K562 (cell line): ENCODE results near the gene VPS13C. TPM values are rescaled to one million over a fixed set of nuclear protein-coding genes. Genes with fewer than 3 reads are reported as not detected.

Source experiments
- ATAC-seq: fragments of 200-7000 bp; cut with Tn5 transposase; 3 replicates; pipeline ENCODE4 v1.9.1; 2020; ENCODE audit warnings: moderate library complexity
- BruUV-seq: library from RNA; stranded (reverse); fragments of 400-500 nt; replicated peaks from 2 replicates; lab custom pipeline; 2021; lab: Mats Ljungman, UMichigan
- CTCF ChIA-PET: fragments of 300-600 bp; formaldehyde crosslinking; extraction: SDS; loops from one replicate; lab custom pipeline; 2021; ENCODE audit warnings: low intra/inter-chr PET ratio; lab: Yijun Ruan, JAX
- POLR2A ChIA-PET: fragments of 300-600, 350-650 bp; sonication (Branson Sonifier 250); formaldehyde crosslinking; extraction: SDS; loops from one replicate; lab custom pipeline; 2021; ENCODE audit warnings: antibody characterized with exemption, inconsistent platforms; lab: Yijun Ruan, JAX
- DNase-seq, 4 experiments: peaks; one replicate each; pipeline versions ENCODE4 v3.0.0 to v3.0.0-alpha.2; 2011 to 2018; ENCODE audit warnings: low spot score in 3 of 4, mixed read lengths in 3 of 4; ENCODE audit errors: extremely low read depth in 1 of 4
- FAIRE-seq: peaks from 2 replicates; lab custom pipeline; 2011; peaks lifted over from hg19 to GRCh38; lab: Jason Lieb, UNC
- H2AFZ ChIP-seq: 2 replicates; pipeline ENCODE4 v1.6.0; 2011; ENCODE audit warnings: low read depth, low read length, control low read depth, inconsistent platforms
- H3K27ac ChIP-seq: fragments of 200-600 bp; 3 replicates; pipeline ENCODE4 v1.8.0; 2011; ENCODE audit warnings: low read depth, mild to moderate bottlenecking, control low read depth, inconsistent platforms, low read length, moderate library complexity, mixed read lengths; ENCODE audit errors: extremely low read depth
- H3K27me3 ChIP-seq, 2 experiments: fragments of 300-600 bp in 1 of 2; 2 replicates in 1 of 2; 3 replicates in 1 of 2; pipeline versions ENCODE4 v1.6.0 to v1.8.0; 2011; ENCODE audit warnings: inconsistent platforms in 2 of 2, low read length in 2 of 2, mild to moderate bottlenecking in 1 of 2, mixed read lengths in 1 of 2, moderate library complexity in 1 of 2; ENCODE audit not compliant: control insufficient read depth in 2 of 2, insufficient read depth in 2 of 2
- H3K36me3 ChIP-seq: fragments of 300-600 bp; 3 replicates; pipeline ENCODE4 v1.8.0; 2011; ENCODE audit warnings: mild to moderate bottlenecking, low read length, inconsistent platforms; ENCODE audit not compliant: control insufficient read depth, insufficient read depth
- H3K4me1 ChIP-seq, 2 experiments: fragments of 200-600 bp in 1 of 2; replicated peaks in 1 of 2; 2 replicates in 1 of 2; 3 replicates in 1 of 2; pipeline versions ENCODE4 v1.5.1 to v1.8.0; 2011; ENCODE audit warnings: inconsistent platforms in 2 of 2, low read length in 2 of 2, mild to moderate bottlenecking in 1 of 2, mixed read lengths in 1 of 2, moderate library complexity in 1 of 2; ENCODE audit not compliant: control insufficient read depth in 2 of 2, insufficient read depth in 2 of 2
- H3K4me2 ChIP-seq: 2 replicates; pipeline ENCODE4 v1.6.1; 2011; ENCODE audit warnings: low read length, control low read depth, inconsistent platforms, mixed read lengths; ENCODE audit not compliant: insufficient read depth
- H3K4me3 ChIP-seq: fragments of 200-600 bp; sonication (generic), shearing (Covaris generic); 2 replicates; pipeline ENCODE4 v1.5.1; 2016; ENCODE audit warnings: control low read depth, inconsistent platforms
- H3K79me2 ChIP-seq: fragments of 200-600 bp; 3 replicates; pipeline ENCODE4 v1.8.0; 2011; ENCODE audit warnings: low read length, inconsistent platforms; ENCODE audit not compliant: control insufficient read depth, insufficient read depth
- H3K9ac ChIP-seq, 2 experiments: 2 replicates each; pipeline versions ENCODE4 v1.6.0 to v1.6.1; 2011; ENCODE audit warnings: low read depth in 2 of 2, low read length in 2 of 2, control low read depth in 1 of 2, inconsistent platforms in 1 of 2, mild to moderate bottlenecking in 1 of 2, mixed read lengths in 1 of 2; ENCODE audit not compliant: insufficient read depth in 1 of 2
- H3K9me1 ChIP-seq: one replicate; pipeline ENCODE4 v1.6.0; 2011; ENCODE audit warnings: inconsistent platforms, mild to moderate bottlenecking, low read length, moderate library complexity; ENCODE audit not compliant: control insufficient read depth, insufficient read depth
- H3K9me3 ChIP-seq: replicated peaks from 2 replicates; pipeline ENCODE4 v1.5.1; 2011; ENCODE audit warnings: low read depth, low read length, inconsistent platforms; ENCODE audit not compliant: control insufficient read depth, insufficient read depth
- H4K20me1 ChIP-seq: replicated peaks from 2 replicates; pipeline ENCODE4 v1.6.1; 2011; ENCODE audit warnings: low read length, inconsistent platforms, mixed read lengths; ENCODE audit not compliant: control insufficient read depth, insufficient read depth
- DNMT1 ChIP-seq: fragments of 450-650 bp; IDR thresholded peaks from 2 replicates; pipeline ENCODE4 v1.6.1; 2016; ENCODE audit warnings: antibody characterized with exemption, mild to moderate bottlenecking
- FOSL1 ChIP-seq: fragments of 200-800 bp; sonication (Bioruptor generic); conservative IDR thresholded peaks from 2 replicates; pipeline ENCODE4 v1.6.1; 2016; ENCODE audit warnings: missing genetic modification characterization, missing compliant biosample characterization
- NFE2L1 ChIP-seq: fragments of 450-650 bp; IDR thresholded peaks from 2 replicates; pipeline ENCODE4 v1.6.1; 2016; ENCODE audit warnings: missing genetic modification characterization, low read depth, mild to moderate bottlenecking, missing compliant biosample characterization, moderate library complexity, borderline replicate concordance
- NR2F6 ChIP-seq: fragments of 450-650 bp; formaldehyde crosslinking; IDR thresholded peaks from 2 replicates; pipeline ENCODE4 v1.4.0; 2020; ENCODE audit warnings: mild to moderate bottlenecking
- PHTF2 ChIP-seq: fragments of 250-450 bp; sonication (Bioruptor Pico); IDR thresholded peaks from 2 replicates; pipeline ENCODE4 v1.5.0; 2021; ENCODE audit warnings: mild to moderate bottlenecking
- SMAD1 ChIP-seq: fragments of 150-350 bp; IDR thresholded peaks from 2 replicates; pipeline ENCODE4 v1.6.1; 2014; ENCODE audit warnings: low read length, low read depth; ENCODE audit not compliant: partially characterized antibody
- XRCC3 ChIP-seq: fragments of 450-650 bp; IDR thresholded peaks from 2 replicates; pipeline ENCODE4 v1.6.1; 2017; ENCODE audit warnings: mild to moderate bottlenecking, moderate library complexity
- ZNF274 ChIP-seq: IDR thresholded peaks from 2 replicates; pipeline ENCODE4 v1.6.1; 2011; ENCODE audit warnings: low read depth, mild to moderate bottlenecking, low read length, moderate library complexity, borderline replicate concordance
- ZNF384 ChIP-seq: IDR thresholded peaks from 2 replicates; pipeline ENCODE4 v1.6.1; 2012; ENCODE audit warnings: low read depth, low read length, improper control_type of control experiment
- ZNF408 ChIP-seq: fragments of 250-450 bp; sonication (Bioruptor Pico); IDR thresholded peaks from 2 replicates; pipeline ENCODE4 v1.4.0; 2020; ENCODE audit warnings: low read depth, mild to moderate bottlenecking, moderate library complexity
- ZNF785 ChIP-seq: fragments of 250-450 bp; sonication (Bioruptor Pico); IDR thresholded peaks from 2 replicates; pipeline ENCODE4 v1.4.0; 2020; ENCODE audit warnings: mild to moderate bottlenecking
- WGBS: fragments of 100-300 bp; shearing (Covaris generic); methylation state at CpG from one replicate; pipeline ENCODE4 v1.1.6; 2016; ENCODE audit warnings: low coverage, mixed read lengths; ENCODE audit not compliant: insufficient coverage; ENCODE audit errors: missing lambda C conversion rate; 5-methylcytosine and 5-hydroxymethylcytosine counted together
- in situ Hi-C: fragments of 300-500 bp; cut with MboI; formaldehyde crosslinking; loops from 4 replicates; pipeline ENCODE4 v1.15.0; 2018; ENCODE audit warnings: inconsistent platforms, mixed read lengths
- intact Hi-C: fragments of 100-400 bp; cut with micrococcal nuclease; formaldehyde crosslinking; loops from 2 replicates; pipeline ENCODE4 v1.14.2; 2022
- polyA plus RNA-seq, 8 experiments: library from polyadenylated mRNA; depleted of rRNA in 4 of 8; stranded (reverse) in 5 of 8; unstranded in 3 of 8; fragments of >200 nt; fragmentation: Nextera tagmentation in 2 of 8; fragmentation: Illumina TruSeq in 1 of 8; extraction: Ambion mirVana in 2 of 8; extraction: Trizol in 1 of 8; gene quantifications; 2 replicates each; pipeline versions ENCODE4 v1.2.1 to v1.2.3, GENCODE V29; 2011 to 2014; ENCODE audit warnings: inconsistent platforms in 1 of 8, missing spikeins in 1 of 8
- total RNA-seq, 7 experiments: library from RNA; depleted of rRNA in 6 of 7; stranded (reverse); fragments of >200 nt in 6 of 7; fragmentation: Illumina TruSeq in 2 of 7; extraction: Trizol in 2 of 7; gene quantifications; 2 replicates each; pipeline versions ENCODE4 v1.2.1 to v1.2.3, GENCODE V29; 2011 to 2021; ENCODE audit warnings: low replicate concordance in 1 of 7
- TF ChIP-seq, protein P1 (sequence below): sonication (generic); formaldehyde crosslinking; IDR thresholded peaks from 2 replicates; pipeline ENCODE4 v1.8.0; 2022; ENCODE audit warnings: missing genetic modification reagents, mild to moderate bottlenecking, moderate library complexity, borderline replicate concordance
- TF ChIP-seq, protein P2 (sequence below): sonication (generic); IDR thresholded peaks from 2 replicates; pipeline ENCODE4 v1.6.1; 2016

Gene VPS13C
- total and polyA plus RNA-seq, 9 of the 15 experiments (the other 6 are each of a cell fraction or from before 2014, with no cell fraction given) = 5.2 to 32.3 (median 15.7) TPM

- intact Hi-C loops (loop anchor here (10.0 kb wide), 3 partner anchors 135 to 1255 kb away; no protein-coding TSS in a partner anchor), in situ Hi-C loops (loop anchor here (10.0 kb wide), 2 partner anchors 675 to 1255 kb away; no protein-coding TSS in a partner anchor)
- H3K27ac ChIP-seq = no peak overlapping the region
- POLR2A ChIA-PET = no interaction called here
- H3K79me2 ChIP-seq = no peaks in the 10 kb centered on the region
- 2% methylated on average over 8 of the region's 8 CpGs for WGBS
- DNase-seq = no peak
- 0 out of 2 replicates have a peak, but pooled peaks cover 3% of the 10 kb centered on the region for H4K20me1 ChIP-seq
- no peak overlapping the region for H3K4me3 ChIP-seq
- no peaks in the 10 kb centered on the region for H3K9me3 ChIP-seq
- no peaks in the 10 kb centered on the region for H3K36me3 ChIP-seq
- BruUV-seq = no TSS peak
- H3K4me2 ChIP-seq = no peak overlapping the region
- TF ChIP-seq NR2F6 (no peak), ZNF274 (no peak)
- peaks cover 3% of the 10 kb centered on the region for H3K9me1 ChIP-seq
- peaks cover 19 to 34% of the 10 kb centered on the region in 2 experiments for H3K27me3 ChIP-seq
- no peak for FAIRE-seq
- H2AFZ ChIP-seq = no peak overlapping the region
- H3K9ac ChIP-seq = no peak overlapping the region
- no peak for ATAC-seq
- H3K4me1 ChIP-seq = no peaks in the 10 kb centered on the region
- CTCF ChIA-PET = no interaction called here
Measured at GRCh38 chr15:61839546-61839945, 220.7 kb downstream of the VPS13C start.

DNA sequence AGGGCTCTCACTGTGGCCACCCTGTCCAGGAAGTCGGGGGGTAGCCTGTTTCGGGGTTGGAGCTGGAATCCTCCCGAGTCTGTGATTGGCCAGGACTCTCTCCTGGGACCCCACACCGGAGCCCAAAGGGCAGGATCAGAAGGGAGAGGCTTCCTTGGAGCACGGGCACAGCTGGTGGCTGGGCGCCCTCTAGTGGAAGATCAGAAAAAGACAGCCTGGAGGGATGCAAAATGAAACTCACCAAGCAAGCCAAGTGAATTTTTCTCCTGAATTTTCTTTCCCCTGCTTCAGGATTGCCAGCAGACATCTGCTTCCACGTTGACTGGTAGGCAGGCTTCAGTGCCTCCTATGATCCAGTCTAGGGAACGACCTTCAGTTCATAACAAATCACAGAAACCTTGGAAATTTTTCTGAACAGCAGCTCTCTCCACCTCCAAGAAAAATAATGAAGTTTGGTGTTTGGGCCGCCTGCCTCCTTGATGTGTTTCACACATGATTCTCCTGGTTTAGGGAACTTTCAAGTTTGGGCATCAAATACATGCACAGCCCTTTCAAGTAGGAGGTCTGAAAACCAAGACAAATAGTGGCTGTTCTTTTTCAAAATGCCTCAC is 224.6 kb downstream of the VPS13C start:
- Histone ChIP-seq H3K36me3 (no peaks in the 10 kb centered on the region), H3K9me3 (no peaks in the 10 kb centered on the region), H2AFZ (no peak overlapping the region), H3K4me3 (no peak overlapping the region), H3K9me1 (peaks cover 3% of the 10 kb centered on the region), H4K20me1 (peaks cover 3% of the 10 kb centered on the region; the same call in 1 of the 2 replicates), H3K4me2 (no peak overlapping the region), H3K79me2 (no peaks in the 10 kb centered on the region), H3K4me1 (no peaks in the 10 kb centered on the region), H3K9ac (no peak overlapping the region), H3K27ac (no peak overlapping the region), H3K27me3 (peaks cover 25 to 55% of the 10 kb centered on the region in 2 experiments)
- in situ Hi-C loops (loop anchor here (10.0 kb wide), 2 partner anchors 671 to 1251 kb away; no protein-coding TSS in a partner anchor), intact Hi-C loops (loop anchor here (10.0 kb wide), 3 partner anchors 131 to 1251 kb away; no protein-coding TSS in a partner anchor)
- CTCF ChIA-PET = interaction anchor here (0.7 kb wide), 1 partner anchor 1250 kb away, joined by 4 read pairs; no protein-coding TSS in a partner anchor
- DNase-seq (peak; percentile 65 to 76 (median 68)), ATAC-seq (peak; percentile 82), FAIRE-seq (peak; percentile 80)
- WGBS = 0% methylated on average over 9 of the region's 9 CpGs
- BruUV-seq = no TSS peak
- POLR2A ChIA-PET = interaction anchor here (0.6 to 0.7 kb wide), 2 partner anchors 316 to 1120 kb away, joined by 3 read pairs; no protein-coding TSS in a partner anchor
- TF ChIP-seq ZNF785 (no peak), SMAD1 (no peak), PHTF2 (no peak), ZNF384 (no peak), DNMT1 (no peak), XRCC3 (no peak), NFE2L1 (no peak), FOSL1 (tag) (no peak), ZNF408 (CRISPR knock-in tag) (no peak)
- TF ChIP-seq, protein P1, sequence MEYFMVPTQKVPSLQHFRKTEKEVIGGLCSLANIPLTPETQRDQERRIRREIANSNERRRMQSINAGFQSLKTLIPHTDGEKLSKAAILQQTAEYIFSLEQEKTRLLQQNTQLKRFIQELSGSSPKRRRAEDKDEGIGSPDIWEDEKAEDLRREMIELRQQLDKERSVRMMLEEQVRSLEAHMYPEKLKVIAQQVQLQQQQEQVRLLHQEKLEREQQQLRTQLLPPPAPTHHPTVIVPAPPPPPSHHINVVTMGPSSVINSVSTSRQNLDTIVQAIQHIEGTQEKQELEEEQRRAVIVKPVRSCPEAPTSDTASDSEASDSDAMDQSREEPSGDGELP (CRISPR knock-in tag) = peak; percentile 60; the same call in 1 of the 2 replicates
- TF ChIP-seq, protein P2, sequence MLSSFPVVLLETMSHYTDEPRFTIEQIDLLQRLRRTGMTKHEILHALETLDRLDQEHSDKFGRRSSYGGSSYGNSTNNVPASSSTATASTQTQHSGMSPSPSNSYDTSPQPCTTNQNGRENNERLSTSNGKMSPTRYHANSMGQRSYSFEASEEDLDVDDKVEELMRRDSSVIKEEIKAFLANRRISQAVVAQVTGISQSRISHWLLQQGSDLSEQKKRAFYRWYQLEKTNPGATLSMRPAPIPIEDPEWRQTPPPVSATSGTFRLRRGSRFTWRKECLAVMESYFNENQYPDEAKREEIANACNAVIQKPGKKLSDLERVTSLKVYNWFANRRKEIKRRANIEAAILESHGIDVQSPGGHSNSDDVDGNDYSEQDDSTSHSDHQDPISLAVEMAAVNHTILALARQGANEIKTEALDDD = no peak
